HepG2 (cell line): Measurements from ENCODE around the gene ACTN1. TPM values are rescaled to one million over a fixed set of nuclear protein-coding genes. Genes with fewer than 3 reads are reported as not detected.

Experiments
- ATAC-seq: fragments of 200-7000 bp; cut with Tn5 transposase; 3 replicates; pipeline ENCODE4 v1.9.1; 2020; ENCODE audit warnings: mild to moderate bottlenecking, moderate library complexity
- BruUV-seq: library from RNA; stranded (reverse); fragments of 400-500 nt; replicated peaks from 2 replicates; lab custom pipeline; 2021; lab: Mats Ljungman, UMichigan
- CTCF ChIA-PET: fragments of 300-600 bp; formaldehyde crosslinking; extraction: SDS; loops from one replicate; lab custom pipeline; 2021; ENCODE audit warnings: low total read pairs, inconsistent platforms, low intra/inter-chr PET ratio; lab: Yijun Ruan, JAX
- POLR2A ChIA-PET: fragments of 350-600 bp; sonication (Branson Sonifier 250); formaldehyde crosslinking; loops from one replicate; lab custom pipeline; 2020; ENCODE audit warnings: antibody characterized with exemption, inconsistent platforms; lab: Yijun Ruan, JAX
- DNase-seq: peaks from one replicate; pipeline ENCODE4 v3.0.0-alpha.2; 2015; ENCODE audit warnings: low spot score
- FAIRE-seq: peaks from 3 replicates; lab custom pipeline; 2011; peaks lifted over from hg19 to GRCh38; lab: Jason Lieb, UNC
- H2AFZ ChIP-seq: one replicate; pipeline ENCODE4 v1.6.1; 2011; ENCODE audit warnings: low read length, inconsistent platforms
- H3K27ac ChIP-seq: fragments of 300-600 bp; 3 replicates; pipeline ENCODE4 v1.8.0; 2011; ENCODE audit warnings: mixed run types, mild to moderate bottlenecking, mixed read lengths, low read length, inconsistent platforms; ENCODE audit not compliant: insufficient read depth; ENCODE audit errors: extremely low read length
- H3K27me3 ChIP-seq, 2 experiments: fragments of 200-600 bp in 1 of 2; 2 replicates in 1 of 2; 3 replicates in 1 of 2; pipeline versions ENCODE4 v1.6.0 to v1.8.0; 2011; ENCODE audit warnings: low read length in 2 of 2, mild to moderate bottlenecking in 2 of 2, moderate library complexity in 2 of 2, inconsistent platforms in 1 of 2; ENCODE audit not compliant: insufficient read depth in 2 of 2, control insufficient read depth in 1 of 2
- H3K36me3 ChIP-seq, 2 experiments: fragments of 200-600 bp in 1 of 2; replicated peaks in 1 of 2; 2 replicates in 1 of 2; 3 replicates in 1 of 2; pipeline versions ENCODE4 v1.5.1 to v1.8.0; 2011; ENCODE audit warnings: low read length in 2 of 2, inconsistent platforms in 1 of 2; ENCODE audit not compliant: insufficient read depth in 2 of 2, control insufficient read depth in 1 of 2
- H3K4me1 ChIP-seq: 2 replicates; pipeline ENCODE4 v1.5.1; 2012; ENCODE audit warnings: low read length, inconsistent platforms; ENCODE audit not compliant: insufficient read depth
- H3K4me2 ChIP-seq: 2 replicates; pipeline ENCODE4 v1.6.0; 2011; ENCODE audit warnings: low read depth, low read length, inconsistent platforms
- H3K4me3 ChIP-seq, 3 experiments: fragments of 200-600 bp in 1 of 3; sonication (generic), shearing (Covaris generic) in 1 of 3; replicated peaks in 1 of 3; 2 replicates each; pipeline ENCODE4 v1.5.1; 2011 to 2016; ENCODE audit warnings: low read length in 3 of 3, inconsistent platforms in 2 of 3, low read depth in 2 of 3, mild to moderate bottlenecking in 2 of 3, control low read depth in 1 of 3, mixed read lengths in 1 of 3; ENCODE audit not compliant: insufficient read depth in 1 of 3
- H3K79me2 ChIP-seq: one replicate; pipeline ENCODE4 v1.6.1; 2011; ENCODE audit warnings: low read length, inconsistent platforms; ENCODE audit not compliant: insufficient read depth
- H3K9ac ChIP-seq: 2 replicates; pipeline ENCODE4 v1.6.0; 2011; ENCODE audit warnings: mild to moderate bottlenecking, low read depth, low read length, inconsistent platforms; ENCODE audit not compliant: insufficient read depth
- H3K9me3 ChIP-seq: 2 replicates; pipeline ENCODE4 v1.5.1; 2012; ENCODE audit warnings: mild to moderate bottlenecking, low read length
- H4K20me1 ChIP-seq: 2 replicates; pipeline ENCODE4 v1.6.0; 2011; ENCODE audit warnings: inconsistent platforms, mild to moderate bottlenecking, low read length, moderate library complexity; ENCODE audit not compliant: insufficient read depth
- MAFF ChIP-seq: IDR thresholded peaks from 2 replicates; pipeline ENCODE4 v1.6.1; 2011; ENCODE audit warnings: low read depth, low read length, improper control_type of control experiment
- RBM22 ChIP-seq: fragments of 200-400 bp; formaldehyde crosslinking; optimal IDR thresholded peaks from 2 replicates; pipeline ENCODE3; 2017; ENCODE audit warnings: mild to moderate bottlenecking, low read length, moderate library complexity
- ZNF264 ChIP-seq: sonication (generic); formaldehyde crosslinking; IDR thresholded peaks from 2 replicates; pipeline ENCODE4 v1.4.0; 2020; ENCODE audit warnings: missing genetic modification reagents
- WGBS: methylation state at CpG from one replicate; pipeline ENCODE4 v1.1.6; 2017; ENCODE audit warnings: low lambda C conversion rate; 5-methylcytosine and 5-hydroxymethylcytosine counted together
- in situ Hi-C: cut with HindIII; loops from 2 replicates; pipeline ENCODE4 v1.10.0; 2017; ENCODE audit warnings: low pct_unique_long_range_greater_than_20kb; ENCODE audit not compliant: extremely low pct_ligation_motif_present
- intact Hi-C: fragments of 100-400 bp; cut with micrococcal nuclease; formaldehyde crosslinking; loops from one replicate; pipeline ENCODE4 v1.10.0; 2022; ENCODE audit not compliant: unreplicated experiment
- polyA plus RNA-seq, 8 experiments: library from polyadenylated mRNA; depleted of rRNA in 3 of 8; stranded (reverse) in 7 of 8; unstranded in 1 of 8; fragments of >200 nt; fragmentation: Illumina TruSeq in 4 of 8; extraction: Trizol in 4 of 8; gene quantifications; 2 replicates each; pipeline versions ENCODE4 v1.2.1 to v1.2.3, GENCODE V29; 2011 to 2016; ENCODE audit warnings: low read depth in 4 of 8, missing spikeins in 1 of 8, mixed read lengths in 1 of 8; ENCODE audit not compliant: insufficient read depth in 1 of 8
- total RNA-seq, 5 experiments: library from RNA; depleted of rRNA; stranded (reverse); fragments of >200 nt; fragmentation: Illumina TruSeq; extraction: Trizol; gene quantifications; 2 replicates each; pipeline ENCODE4 v1.2.3, GENCODE V29; 2016; ENCODE audit warnings: low read depth in 1 of 5
- TF ChIP-seq, protein P1 (sequence below): sonication (generic); formaldehyde crosslinking; IDR thresholded peaks from 2 replicates; pipeline ENCODE4 v1.5.0; 2020; ENCODE audit warnings: mild to moderate bottlenecking, missing genetic modification reagents, borderline replicate concordance

Gene ACTN1
- total and polyA plus RNA-seq, 2 of the 13 experiments (the other 11 are each of a cell fraction or from before 2014, with no cell fraction given), result 58.6 to 162 TPM

GRCh38 chr14:68931063-68931462 lies 48.0 kb downstream of the ACTN1 start:
- intact Hi-C loops (no loop called here), in situ Hi-C loops (no loop called here)
- DNase-seq, result no peak
- Histone ChIP-seq H3K27ac (no peak overlapping the region), H3K36me3 (peaks cover 23 to 34% of the 10 kb centered on the region in 2 experiments; a peak in 4 of 5 replicates), H3K9me3 (peaks cover 11% of the 10 kb centered on the region), H3K4me2 (no peak overlapping the region), H3K4me3 (no peak overlapping the region), H3K9ac (no peak overlapping the region), H3K79me2 (peaks cover 97% of the 10 kb centered on the region), H3K4me1 (peaks cover 52% of the 10 kb centered on the region), H3K27me3 (no peaks in the 10 kb centered on the region), H4K20me1 (peaks cover 15% of the 10 kb centered on the region), H2AFZ (no peak overlapping the region)
- BruUV-seq, result no TSS peak
- 96% methylated on average over 3 of the region's 3 CpGs for WGBS
- TF ChIP-seq ZNF264 (CRISPR knock-in tag), result no peak
- TF ChIP-seq RBM22, result peak; percentile 66
- TF ChIP-seq, protein P1, sequence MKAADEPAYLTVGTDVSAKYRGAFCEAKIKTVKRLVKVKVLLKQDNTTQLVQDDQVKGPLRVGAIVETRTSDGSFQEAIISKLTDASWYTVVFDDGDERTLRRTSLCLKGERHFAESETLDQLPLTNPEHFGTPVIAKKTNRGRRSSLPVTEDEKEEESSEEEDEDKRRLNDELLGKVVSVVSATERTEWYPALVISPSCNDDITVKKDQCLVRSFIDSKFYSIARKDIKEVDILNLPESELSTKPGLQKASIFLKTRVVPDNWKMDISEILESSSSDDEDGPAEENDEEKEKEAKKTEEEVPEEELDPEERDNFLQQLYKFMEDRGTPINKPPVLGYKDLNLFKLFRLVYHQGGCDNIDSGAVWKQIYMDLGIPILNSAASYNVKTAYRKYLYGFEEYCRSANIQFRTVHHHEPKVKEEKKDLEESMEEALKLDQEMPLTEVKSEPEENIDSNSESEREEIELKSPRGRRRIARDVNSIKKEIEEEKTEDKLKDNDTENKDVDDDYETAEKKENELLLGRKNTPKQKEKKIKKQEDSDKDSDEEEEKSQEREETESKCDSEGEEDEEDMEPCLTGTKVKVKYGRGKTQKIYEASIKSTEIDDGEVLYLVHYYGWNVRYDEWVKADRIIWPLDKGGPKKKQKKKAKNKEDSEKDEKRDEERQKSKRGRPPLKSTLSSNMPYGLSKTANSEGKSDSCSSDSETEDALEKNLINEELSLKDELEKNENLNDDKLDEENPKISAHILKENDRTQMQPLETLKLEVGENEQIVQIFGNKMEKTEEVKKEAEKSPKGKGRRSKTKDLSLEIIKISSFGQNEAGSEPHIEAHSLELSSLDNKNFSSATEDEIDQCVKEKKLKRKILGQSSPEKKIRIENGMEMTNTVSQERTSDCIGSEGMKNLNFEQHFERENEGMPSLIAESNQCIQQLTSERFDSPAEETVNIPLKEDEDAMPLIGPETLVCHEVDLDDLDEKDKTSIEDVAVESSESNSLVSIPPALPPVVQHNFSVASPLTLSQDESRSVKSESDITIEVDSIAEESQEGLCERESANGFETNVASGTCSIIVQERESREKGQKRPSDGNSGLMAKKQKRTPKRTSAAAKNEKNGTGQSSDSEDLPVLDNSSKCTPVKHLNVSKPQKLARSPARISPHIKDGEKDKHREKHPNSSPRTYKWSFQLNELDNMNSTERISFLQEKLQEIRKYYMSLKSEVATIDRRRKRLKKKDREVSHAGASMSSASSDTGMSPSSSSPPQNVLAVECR (CRISPR knock-in tag), result no peak
- no peak for TF ChIP-seq MAFF
- ChIA-PET CTCF (no interaction called here), POLR2A (no interaction called here)
- no peak for FAIRE-seq
- no peak for ATAC-seq
